HepG2 (cell line): ENCODE measurements around the gene LSM14B. TPM values are rescaled to one million over a fixed set of nuclear protein-coding genes. Genes with fewer than 3 reads are reported as not detected.

Source experiments
- AGO2 ChIP-seq: fragments of 200-400 bp; formaldehyde crosslinking; optimal IDR thresholded peaks from 2 replicates; pipeline ENCODE3; 2017; ENCODE audit warnings: mild to moderate bottlenecking, low read depth, low read length, moderate library complexity
- CAMTA2 ChIP-seq: sonication (generic); formaldehyde crosslinking; IDR thresholded peaks from 2 replicates; pipeline ENCODE4 v1.4.0; 2020; ENCODE audit warnings: mild to moderate bottlenecking, missing genetic modification reagents, borderline replicate concordance
- CBX2 ChIP-seq, 2 experiments: fragments of 200-600 bp in 1 of 2; sonication (generic); formaldehyde crosslinking in 1 of 2; IDR thresholded peaks; 2 replicates each; pipeline versions ENCODE4 v1.7.0 to v1.8.1; 2018 to 2022; ENCODE audit warnings: low read depth in 2 of 2, low read length in 1 of 2, mild to moderate bottlenecking in 1 of 2, missing genetic modification reagents in 1 of 2
- FOXA3 ChIP-seq: IDR thresholded peaks from 2 replicates; pipeline ENCODE4 v1.6.1; 2016; ENCODE audit warnings: missing genetic modification reagents, missing compliant biosample characterization
- GTF3A ChIP-seq: sonication (generic); formaldehyde crosslinking; conservative IDR thresholded peaks from 2 replicates; pipeline ENCODE4 v1.4.0; 2020; ENCODE audit warnings: mild to moderate bottlenecking, missing genetic modification reagents
- KLF11 ChIP-seq: IDR thresholded peaks from 2 replicates; pipeline ENCODE4 v1.6.1; 2016; ENCODE audit warnings: missing compliant biosample characterization
- LCORL ChIP-seq, 2 experiments: fragments of 450-650 bp in 1 of 2; sonication (generic) in 1 of 2; formaldehyde crosslinking in 1 of 2; IDR thresholded peaks; 2 replicates each; pipeline versions ENCODE4 v1.5.0 to v1.6.1; 2017 to 2020; ENCODE audit warnings: antibody characterized with exemption in 1 of 2, missing genetic modification reagents in 1 of 2
- MAFF ChIP-seq: IDR thresholded peaks from 2 replicates; pipeline ENCODE4 v1.6.1; 2011; ENCODE audit warnings: low read depth, low read length, improper control_type of control experiment
- NKX3-1 ChIP-seq: sonication (generic); formaldehyde crosslinking; IDR thresholded peaks from 2 replicates; pipeline ENCODE4 v1.5.0; 2020; ENCODE audit warnings: missing genetic modification reagents
- RBFOX2 ChIP-seq: fragments of 200-400 bp; formaldehyde crosslinking; IDR thresholded peaks from 2 replicates; pipeline ENCODE4 v1.6.1; 2017; ENCODE audit warnings: low read depth, mild to moderate bottlenecking, low read length
- REL ChIP-seq: sonication (generic); formaldehyde crosslinking; conservative IDR thresholded peaks from 2 replicates; pipeline ENCODE4 v1.8.0; 2022; ENCODE audit warnings: mild to moderate bottlenecking, missing genetic modification reagents, moderate library complexity
- RFXAP ChIP-seq: sonication (generic); formaldehyde crosslinking; IDR thresholded peaks from 2 replicates; pipeline ENCODE4 v1.4.0; 2020; ENCODE audit warnings: missing genetic modification reagents, borderline replicate concordance
- SRSF4 ChIP-seq: fragments of 200-400 bp; formaldehyde crosslinking; IDR thresholded peaks from one replicate; pipeline ENCODE4 v1.6.1; 2018; ENCODE audit warnings: mild to moderate bottlenecking, low read depth, low read length, moderate library complexity; ENCODE audit not compliant: poor library complexity, severe bottlenecking
- SSRP1 ChIP-seq: IDR thresholded peaks from 2 replicates; pipeline ENCODE4 v1.6.1; 2016; ENCODE audit warnings: control low read depth
- ZBTB20 ChIP-seq: sonication (generic); formaldehyde crosslinking; IDR thresholded peaks from 2 replicates; pipeline ENCODE4 v1.8.1; 2023; ENCODE audit warnings: missing genetic modification reagents, low read depth, mild to moderate bottlenecking, borderline replicate concordance
- ZFP1 ChIP-seq: IDR thresholded peaks from 2 replicates; pipeline ENCODE4 v1.6.1; 2016
- ZMYM2 ChIP-seq: sonication (generic); formaldehyde crosslinking; IDR thresholded peaks from 2 replicates; pipeline ENCODE4 v1.8.0; 2022; ENCODE audit warnings: mild to moderate bottlenecking, missing genetic modification reagents
- ZNF263 ChIP-seq: sonication (generic); formaldehyde crosslinking; IDR thresholded peaks from 2 replicates; pipeline ENCODE4 v1.4.0; 2020; ENCODE audit warnings: missing genetic modification reagents
- ZNF496 ChIP-seq: sonication (generic); formaldehyde crosslinking; IDR thresholded peaks from 2 replicates; pipeline ENCODE4 v1.8.1; 2023; ENCODE audit warnings: mild to moderate bottlenecking, moderate library complexity, missing genetic modification reagents; ENCODE audit not compliant: insufficient replicate concordance
- ZNF569 ChIP-seq: sonication (generic); formaldehyde crosslinking; IDR thresholded peaks from 2 replicates; pipeline ENCODE4 v1.5.0; 2020; ENCODE audit warnings: mild to moderate bottlenecking, missing genetic modification reagents, moderate library complexity, borderline replicate concordance
- ZNF570 ChIP-seq: sonication (generic); formaldehyde crosslinking; IDR thresholded peaks from 2 replicates; pipeline ENCODE4 v1.4.0; 2020; ENCODE audit warnings: mild to moderate bottlenecking, missing genetic modification reagents, borderline replicate concordance
- ZNF577 ChIP-seq: sonication (generic); formaldehyde crosslinking; IDR thresholded peaks from 2 replicates; pipeline ENCODE4 v1.4.0; 2020; ENCODE audit warnings: mild to moderate bottlenecking, low read depth, missing genetic modification reagents, borderline replicate concordance
- ZNF780A ChIP-seq: sonication (generic); formaldehyde crosslinking; IDR thresholded peaks from 2 replicates; pipeline ENCODE4 v1.8.0; 2022; ENCODE audit warnings: mild to moderate bottlenecking, missing genetic modification reagents, moderate library complexity
- ZNF816 ChIP-seq: sonication (generic); formaldehyde crosslinking; IDR thresholded peaks from 2 replicates; pipeline ENCODE4 v1.8.0; 2022; ENCODE audit warnings: missing genetic modification reagents, mild to moderate bottlenecking, borderline replicate concordance
- polyA plus RNA-seq, 8 experiments: library from polyadenylated mRNA; depleted of rRNA in 3 of 8; stranded (reverse) in 7 of 8; unstranded in 1 of 8; fragments of >200 nt; fragmentation: Illumina TruSeq in 4 of 8; extraction: Trizol in 4 of 8; gene quantifications; 2 replicates each; pipeline versions ENCODE4 v1.2.1 to v1.2.3, GENCODE V29; 2011 to 2016; ENCODE audit warnings: low read depth in 4 of 8, missing spikeins in 1 of 8, mixed read lengths in 1 of 8; ENCODE audit not compliant: insufficient read depth in 1 of 8
- total RNA-seq, 5 experiments: library from RNA; depleted of rRNA; stranded (reverse); fragments of >200 nt; fragmentation: Illumina TruSeq; extraction: Trizol; gene quantifications; 2 replicates each; pipeline ENCODE4 v1.2.3, GENCODE V29; 2016; ENCODE audit warnings: low read depth in 1 of 5
- TF ChIP-seq, protein P1 (sequence below): sonication (generic); formaldehyde crosslinking; IDR thresholded peaks from 2 replicates; pipeline ENCODE4 v1.4.0; 2020; ENCODE audit warnings: missing genetic modification reagents
- TF ChIP-seq, protein P2 (sequence below): sonication (generic); formaldehyde crosslinking; IDR thresholded peaks from 2 replicates; pipeline ENCODE4 v1.5.0; 2020; ENCODE audit warnings: missing genetic modification reagents, mild to moderate bottlenecking, borderline replicate concordance
- TF ChIP-seq, protein P3 (sequence below): sonication (generic); formaldehyde crosslinking; IDR thresholded peaks from 2 replicates; pipeline ENCODE4 v1.8.1; 2023; ENCODE audit warnings: missing genetic modification reagents, inconsistent platforms, borderline replicate concordance

The LSM14B gene
- total and polyA plus RNA-seq, 2 of the 13 experiments (the other 11 are each of a cell fraction or from before 2014, with no cell fraction given), result 43.3 to 79.2 TPM

DNA sequence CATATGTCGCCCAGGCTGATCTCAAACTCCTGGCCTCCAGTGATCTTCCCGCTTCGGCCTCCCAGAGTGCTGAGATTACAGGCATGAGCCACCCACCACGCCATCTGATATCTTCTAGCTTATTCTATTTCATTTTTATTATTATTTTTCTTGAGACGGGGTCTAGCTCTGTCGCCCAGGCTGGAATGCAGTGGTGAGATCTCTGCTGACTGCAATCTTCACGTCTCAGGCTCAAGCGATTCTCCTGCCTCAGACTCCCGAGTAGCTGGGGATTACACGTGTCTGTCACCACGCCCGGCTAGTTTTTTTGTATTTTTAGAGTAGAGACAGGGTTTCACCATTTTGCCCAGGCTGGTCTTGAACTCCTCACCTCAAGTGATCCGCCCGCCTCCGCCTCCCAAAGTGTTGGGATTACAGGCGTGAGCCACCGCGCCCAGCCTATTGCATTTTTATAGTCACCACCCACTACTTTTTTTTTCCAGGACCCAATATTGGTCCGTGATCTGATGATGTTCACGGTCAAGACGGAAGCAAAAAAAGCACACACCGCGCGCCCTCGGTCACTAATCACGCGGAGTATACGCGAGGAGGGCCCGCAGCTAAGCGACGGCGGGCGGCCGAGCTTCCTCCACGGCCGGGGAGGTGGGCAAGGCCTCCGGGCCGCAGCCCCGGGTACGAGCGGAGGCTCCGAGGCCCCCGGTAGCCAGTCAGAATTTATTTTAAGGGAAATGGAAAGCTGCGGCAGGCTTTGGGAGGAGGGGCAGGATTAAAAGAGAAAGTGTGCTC lies 1.1 kb upstream of the LSM14B start (continued):
- TF ChIP-seq RFXAP (CRISPR knock-in tag) (no peak), ZNF570 (CRISPR knock-in tag) (no peak), ZNF780A (CRISPR knock-in tag) (no peak), SRSF4 (no peak), ZNF263 (CRISPR knock-in tag) (no peak), LCORL (IDR thresholded peaks at IDR 0.05) (no peak), LCORL (CRISPR knock-in tag; IDR thresholded peaks at IDR 0.05) (peak; percentile 47; the same call in 1 of the 2 replicates), REL (CRISPR knock-in tag) (no peak; the same call in 1 of the 2 replicates), ZNF569 (CRISPR knock-in tag) (no peak), CBX2 (IDR thresholded peaks at IDR 0.05; ENCODE audit: low read depth, low read length) (no peak), CBX2 (CRISPR knock-in tag; IDR thresholded peaks at IDR 0.05; ENCODE audit: low read depth) (no peak), GTF3A (no peak), SSRP1 (no peak), ZNF816 (CRISPR knock-in tag) (no peak), RBFOX2 (peak; percentile 70), ZNF496 (CRISPR knock-in tag) (no peak), ZNF577 (CRISPR knock-in tag) (no peak; the same call in 1 of the 2 replicates), ZMYM2 (CRISPR knock-in tag) (0 out of 2 replicates have a peak, but pooled peaks have one; percentile 47), ZFP1 (CRISPR knock-in tag) (no peak), KLF11 (CRISPR knock-in tag) (peak; percentile 37; the same call in 1 of the 2 replicates), MAFF (no peak), ZBTB20 (CRISPR knock-in tag) (no peak; the same call in 1 of the 2 replicates), AGO2 (no peak), NKX3-1 (peak; percentile 84; the same call in 1 of the 2 replicates), CAMTA2 (no peak), FOXA3 (peak; percentile 21; the same call in 1 of the 2 replicates)
- TF ChIP-seq, protein P1, sequence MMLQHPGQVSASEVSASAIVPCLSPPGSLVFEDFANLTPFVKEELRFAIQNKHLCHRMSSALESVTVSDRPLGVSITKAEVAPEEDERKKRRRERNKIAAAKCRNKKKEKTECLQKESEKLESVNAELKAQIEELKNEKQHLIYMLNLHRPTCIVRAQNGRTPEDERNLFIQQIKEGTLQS (CRISPR knock-in tag), result 0 out of 2 replicates have a peak, but pooled peaks have one; percentile 39
- TF ChIP-seq, protein P2, sequence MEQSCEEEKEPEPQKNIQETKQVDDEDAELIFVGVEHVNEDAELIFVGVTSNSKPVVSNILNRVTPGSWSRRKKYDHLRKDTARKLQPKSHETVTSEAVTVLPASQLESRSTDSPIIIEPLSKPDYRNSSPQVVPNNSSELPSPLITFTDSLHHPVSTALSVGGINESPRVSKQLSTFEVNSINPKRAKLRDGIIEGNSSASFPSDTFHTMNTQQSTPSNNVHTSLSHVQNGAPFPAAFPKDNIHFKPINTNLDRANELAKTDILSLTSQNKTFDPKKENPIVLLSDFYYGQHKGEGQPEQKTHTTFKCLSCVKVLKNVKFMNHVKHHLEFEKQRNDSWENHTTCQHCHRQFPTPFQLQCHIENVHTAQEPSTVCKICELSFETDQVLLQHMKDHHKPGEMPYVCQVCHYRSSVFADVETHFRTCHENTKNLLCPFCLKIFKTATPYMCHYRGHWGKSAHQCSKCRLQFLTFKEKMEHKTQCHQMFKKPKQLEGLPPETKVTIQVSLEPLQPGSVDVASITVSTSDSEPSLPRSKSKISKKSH (CRISPR knock-in tag), result 0 out of 2 replicates have a peak, but pooled peaks have one; percentile 22
- TF ChIP-seq, protein P3, sequence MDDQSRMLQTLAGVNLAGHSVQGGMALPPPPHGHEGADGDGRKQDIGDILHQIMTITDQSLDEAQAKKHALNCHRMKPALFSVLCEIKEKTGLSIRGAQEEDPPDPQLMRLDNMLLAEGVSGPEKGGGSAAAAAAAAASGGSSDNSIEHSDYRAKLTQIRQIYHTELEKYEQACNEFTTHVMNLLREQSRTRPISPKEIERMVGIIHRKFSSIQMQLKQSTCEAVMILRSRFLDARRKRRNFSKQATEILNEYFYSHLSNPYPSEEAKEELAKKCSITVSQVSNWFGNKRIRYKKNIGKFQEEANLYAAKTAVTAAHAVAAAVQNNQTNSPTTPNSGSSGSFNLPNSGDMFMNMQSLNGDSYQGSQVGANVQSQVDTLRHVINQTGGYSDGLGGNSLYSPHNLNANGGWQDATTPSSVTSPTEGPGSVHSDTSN (CRISPR knock-in tag), result no peak
